Putamen (tissue), 1 donor: ENCODE results near the gene BLTP3B.
"Not testable (repeated sequence)": the region's sequence is repeated elsewhere in the genome, so short reads cannot be mapped to it uniquely, and the experiment has no call there.

Source experiments
- DNase-seq: peaks from one replicate; pipeline ENCODE4 v3.0.0-alpha.2; 2016; ENCODE audit warnings: low spot score

Gene BLTP3B, protein sequence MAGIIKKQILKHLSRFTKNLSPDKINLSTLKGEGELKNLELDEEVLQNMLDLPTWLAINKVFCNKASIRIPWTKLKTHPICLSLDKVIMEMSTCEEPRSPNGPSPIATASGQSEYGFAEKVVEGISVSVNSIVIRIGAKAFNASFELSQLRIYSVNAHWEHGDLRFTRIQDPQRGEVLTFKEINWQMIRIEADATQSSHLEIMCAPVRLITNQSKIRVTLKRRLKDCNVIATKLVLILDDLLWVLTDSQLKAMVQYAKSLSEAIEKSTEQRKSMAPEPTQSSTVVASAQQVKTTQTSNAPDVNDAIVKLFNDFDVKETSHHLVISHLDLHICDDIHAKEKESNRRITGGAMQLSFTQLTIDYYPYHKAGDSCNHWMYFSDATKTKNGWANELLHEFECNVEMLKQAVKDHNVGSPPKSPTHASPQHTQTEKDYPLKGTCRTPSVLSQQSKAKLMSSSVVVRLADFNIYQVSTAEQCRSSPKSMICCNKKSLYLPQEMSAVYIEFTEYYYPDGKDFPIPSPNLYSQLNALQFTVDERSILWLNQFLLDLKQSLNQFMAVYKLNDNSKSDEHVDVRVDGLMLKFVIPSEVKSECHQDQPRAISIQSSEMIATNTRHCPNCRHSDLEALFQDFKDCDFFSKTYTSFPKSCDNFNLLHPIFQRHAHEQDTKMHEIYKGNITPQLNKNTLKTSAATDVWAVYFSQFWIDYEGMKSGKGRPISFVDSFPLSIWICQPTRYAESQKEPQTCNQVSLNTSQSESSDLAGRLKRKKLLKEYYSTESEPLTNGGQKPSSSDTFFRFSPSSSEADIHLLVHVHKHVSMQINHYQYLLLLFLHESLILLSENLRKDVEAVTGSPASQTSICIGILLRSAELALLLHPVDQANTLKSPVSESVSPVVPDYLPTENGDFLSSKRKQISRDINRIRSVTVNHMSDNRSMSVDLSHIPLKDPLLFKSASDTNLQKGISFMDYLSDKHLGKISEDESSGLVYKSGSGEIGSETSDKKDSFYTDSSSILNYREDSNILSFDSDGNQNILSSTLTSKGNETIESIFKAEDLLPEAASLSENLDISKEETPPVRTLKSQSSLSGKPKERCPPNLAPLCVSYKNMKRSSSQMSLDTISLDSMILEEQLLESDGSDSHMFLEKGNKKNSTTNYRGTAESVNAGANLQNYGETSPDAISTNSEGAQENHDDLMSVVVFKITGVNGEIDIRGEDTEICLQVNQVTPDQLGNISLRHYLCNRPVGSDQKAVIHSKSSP (N-terminal part only)

DNA sequence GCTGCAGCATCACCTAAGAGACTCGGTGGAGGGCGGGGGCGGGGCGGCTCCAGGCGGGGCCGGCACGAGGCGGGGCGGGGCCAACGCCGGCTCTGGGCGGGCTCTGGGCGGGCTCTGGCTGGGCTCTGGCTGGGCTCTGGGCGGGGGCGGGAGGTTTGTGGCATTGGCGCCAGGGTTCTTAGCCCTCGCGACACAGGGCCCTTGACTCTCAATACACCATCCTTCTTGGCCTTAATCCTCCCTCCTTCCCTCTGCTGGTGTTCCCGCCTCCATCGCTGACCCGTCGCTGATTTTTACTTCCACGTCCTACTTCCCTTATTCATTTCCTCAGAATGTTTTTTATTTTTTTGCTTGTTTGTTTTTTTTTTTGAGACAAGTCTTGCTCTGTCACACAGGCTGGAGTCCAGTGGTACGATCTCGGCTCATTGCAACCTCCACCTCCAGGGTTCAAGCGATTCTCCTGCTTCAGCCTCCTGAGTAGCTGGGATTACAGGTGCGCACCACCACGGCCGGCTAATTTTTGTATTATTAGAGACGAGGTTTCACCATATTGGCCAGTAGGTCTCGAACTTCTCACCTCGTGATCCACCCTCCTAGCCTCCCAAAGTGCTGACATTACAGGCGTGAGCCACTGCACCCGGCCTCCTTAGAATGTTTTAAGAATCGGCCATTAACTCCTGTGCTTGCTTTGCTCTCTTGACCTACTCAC lies at the start of gene BLTP3B:
TSS of gene BLTP3B (minus strand) at position 24 of the 709 bp plus-strand sequence. CDS start 239 bp downstream, outside the sequence.
- DNase-seq, result peak; percentile 90

- no peak for DNase-seq
Measured at GRCh38 chr12:100189636-100190394, 47.1 kb upstream of the BLTP3B start.

- DNase-seq, result not testable (repeated sequence)
Measured at GRCh38 chr12:100188888-100189635, 46.4 kb upstream of the BLTP3B start.

- DNase-seq, result no peak
Measured at GRCh38 chr12:100187857-100188519, 45.3 kb upstream of the BLTP3B start.

GRCh38 chr12:100187068-100187467 lies 44.4 kb upstream of the BLTP3B start:
- DNase-seq, result no peak

- DNase-seq, result no peak
Measured at GRCh38 chr12:100186071-100186470, 43.4 kb upstream of the BLTP3B start.

DNA sequence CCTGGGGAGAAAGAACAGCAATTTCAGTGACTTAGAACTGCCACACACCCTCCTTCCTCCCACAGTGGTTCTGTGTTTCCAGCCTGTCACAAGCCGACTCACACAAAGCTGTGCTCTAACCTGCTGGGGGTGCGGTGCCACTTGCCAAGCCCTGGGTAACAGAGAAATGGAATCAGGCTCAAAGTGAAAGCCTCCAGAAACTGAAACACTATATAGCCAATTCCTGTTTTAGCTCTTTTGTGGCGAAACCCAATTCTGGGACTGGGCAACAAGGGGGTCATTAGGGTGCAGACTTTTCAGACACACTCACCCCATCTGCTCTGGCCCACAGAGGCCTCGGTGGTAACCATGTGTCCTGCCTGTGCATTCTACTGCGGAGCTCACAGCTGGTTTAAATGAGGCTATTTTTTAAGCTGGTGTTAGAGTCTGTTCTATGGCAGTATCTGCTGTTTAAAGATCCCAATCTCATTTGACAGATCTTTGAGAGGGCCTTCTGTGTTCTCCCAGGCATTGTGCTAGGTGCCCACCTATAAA lies 42.8 kb upstream of the BLTP3B start:
- DNase-seq, result no peak

- DNase-seq, result no peak
Measured at GRCh38 chr12:100184549-100185145, 42.0 kb upstream of the BLTP3B start.

DNA sequence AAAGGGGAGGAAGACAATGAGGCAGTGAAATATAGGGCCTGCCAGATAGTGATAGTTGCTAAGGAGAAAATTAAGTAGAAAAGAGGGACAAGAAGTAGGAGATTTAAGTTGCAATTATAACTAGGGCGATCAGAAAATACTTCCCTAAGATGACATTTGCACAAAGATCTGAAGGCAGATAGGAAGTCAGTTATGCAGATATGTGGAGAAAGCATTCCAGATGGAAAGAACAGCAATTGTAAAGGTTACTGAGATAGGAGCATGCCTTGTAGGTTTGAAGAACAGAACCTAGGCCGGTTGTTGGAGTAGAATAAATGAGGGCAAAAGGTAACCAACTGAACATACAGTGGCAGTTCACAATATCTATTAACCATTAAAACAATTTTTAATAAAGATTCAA lies 36.6 kb upstream of the BLTP3B start:
- DNase-seq, result no peak

DNA sequence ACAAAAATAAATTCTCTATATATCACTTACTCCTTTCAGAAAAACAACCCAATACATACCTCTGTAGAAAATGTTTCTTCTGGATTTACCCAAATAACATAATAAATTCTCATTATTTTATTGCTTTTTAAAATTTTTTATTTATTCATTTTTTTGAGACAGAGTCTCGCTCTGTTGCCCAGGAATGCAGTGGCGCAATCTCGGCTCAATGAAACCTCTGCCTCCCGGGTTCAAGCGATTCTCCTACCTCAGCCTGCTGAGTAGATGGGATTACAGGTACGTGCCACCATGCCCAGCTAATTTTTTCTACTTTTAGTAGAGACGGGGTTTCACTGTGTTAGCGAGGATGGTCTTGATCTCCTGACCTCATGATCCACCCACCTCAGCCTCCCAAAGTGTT lies 33.8 kb upstream of the BLTP3B start:
- DNase-seq, result not testable (repeated sequence)

- no peak for DNase-seq
Measured at GRCh38 chr12:100174495-100174894, 31.8 kb upstream of the BLTP3B start.

DNA sequence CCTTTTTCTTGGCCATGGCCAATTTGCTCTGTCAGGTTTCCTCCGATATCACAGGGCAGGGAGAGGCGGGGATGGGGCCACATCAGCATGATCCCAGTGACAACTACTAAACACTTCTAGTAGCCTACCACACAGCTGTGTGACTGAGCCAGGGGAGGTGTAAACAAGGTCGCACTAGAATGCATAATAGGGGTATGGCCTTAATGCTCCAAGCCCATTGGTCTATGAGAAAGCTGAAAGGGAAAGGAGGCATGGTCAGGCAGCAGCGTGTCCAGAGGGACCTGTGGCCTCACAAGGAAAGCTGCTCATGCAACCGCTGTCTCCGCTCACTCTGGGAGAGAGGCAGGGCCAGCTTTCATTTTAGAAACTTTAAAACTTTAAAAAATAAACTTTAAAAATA lies 30.4 kb upstream of the BLTP3B start:
- DNase-seq, result no peak

DNA sequence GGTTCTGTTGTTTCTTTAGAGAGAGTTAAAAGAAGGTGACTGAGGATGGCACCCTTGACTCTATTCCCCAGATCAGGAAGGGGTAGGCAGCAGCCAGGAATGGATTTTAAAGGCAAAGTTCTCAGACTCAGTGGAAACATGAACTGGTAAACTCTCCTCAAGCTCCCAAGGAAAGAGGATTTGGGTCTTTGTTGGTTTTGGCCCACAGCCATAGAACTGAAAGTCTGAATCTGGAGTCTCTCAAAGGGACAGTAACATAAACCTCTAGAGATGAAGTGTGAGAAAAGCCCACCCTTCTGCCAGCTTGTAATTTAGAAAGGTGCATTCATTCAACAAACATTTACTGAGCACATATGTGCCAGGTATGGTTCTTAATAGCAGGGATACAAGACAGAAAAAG lies 28.6 kb upstream of the BLTP3B start:
- DNase-seq, result no peak

- DNase-seq, result no peak
Measured at GRCh38 chr12:100170313-100170858, 27.7 kb upstream of the BLTP3B start.

GRCh38 chr12:100169345-100169744 lies 26.7 kb upstream of the BLTP3B start:
- DNase-seq, result no peak

DNA sequence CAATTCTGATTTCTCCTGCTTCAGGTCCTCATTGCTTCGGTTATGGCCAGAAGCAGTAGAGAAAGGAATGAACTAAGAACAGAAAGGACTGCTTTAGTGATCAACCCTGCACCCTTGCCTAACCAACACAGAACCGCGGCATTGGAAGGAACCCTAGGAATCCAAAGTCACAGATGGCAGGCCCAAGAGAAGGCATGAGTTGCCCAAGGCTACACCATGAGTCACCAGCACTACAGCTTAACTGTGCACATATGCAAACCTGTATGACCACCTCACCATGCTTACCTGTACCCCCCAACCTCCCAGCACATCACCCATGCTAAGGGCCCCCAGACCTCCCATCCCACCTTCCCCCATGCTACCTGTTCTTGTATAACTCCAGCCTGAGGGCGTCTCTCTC lies 25.9 kb upstream of the BLTP3B start:
- no peak for DNase-seq

DNA sequence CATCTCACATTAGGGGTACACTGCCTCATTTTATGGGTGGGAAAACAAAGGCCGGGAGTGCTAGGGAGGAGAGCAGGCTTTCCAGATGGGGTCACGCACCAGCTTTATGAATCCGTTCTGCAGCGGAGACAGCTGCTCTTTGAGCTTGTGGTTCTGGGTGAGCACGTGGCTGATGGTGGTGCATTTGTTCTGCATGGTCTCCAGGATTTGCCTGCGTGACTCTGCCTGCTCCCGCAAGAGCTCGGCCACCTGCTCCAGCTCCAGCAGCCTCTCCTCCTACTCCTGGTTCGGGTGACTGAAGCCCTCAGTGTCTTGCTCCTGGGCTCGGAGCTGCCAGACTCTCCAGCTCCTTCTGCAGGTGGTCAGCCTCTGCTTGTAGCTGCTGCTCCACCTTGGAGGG lies 23.6 kb upstream of the BLTP3B start:
- DNase-seq, result no peak

GRCh38 chr12:100165356-100165755 lies 22.7 kb upstream of the BLTP3B start:
- no peak for DNase-seq
